Endothelial cell of umbilical vein (primary cell): ENCODE measurements around the gene PKN2. TPM values are rescaled to one million over a fixed set of nuclear protein-coding genes. Genes with fewer than 3 reads are reported as not detected.
A peak's percentile ranks its signal among the peaks of the same experiment; 100 is the strongest.

Source experiments
- BruUV-seq: library from RNA; stranded (reverse); fragments of 400-500 nt; replicated peaks from 2 replicates; lab custom pipeline; 2021; lab: Mats Ljungman, UMichigan
- CTCF ChIA-PET: fragments of 300-600, 350-600 bp; sonication (Branson Sonifier 250); formaldehyde crosslinking; loops from one replicate; lab custom pipeline; 2021; ENCODE audit warnings: antibody characterized with exemption, inconsistent platforms; lab: Charles Lee
- POLR2A ChIA-PET: fragments of 300-600, 350-600 bp; sonication (Branson Sonifier 250); formaldehyde crosslinking; loops from one replicate; lab custom pipeline; 2021; ENCODE audit warnings: antibody characterized with exemption, inconsistent platforms; lab: Charles Lee
- DNase-seq: peaks from one replicate; pipeline ENCODE4 v3.0.0-alpha.2; 2011; ENCODE audit warnings: low read depth, low spot score
- FAIRE-seq: peaks from 2 replicates; lab custom pipeline; 2011; peaks lifted over from hg19 to GRCh38; lab: Jason Lieb, UNC
- H2AFZ ChIP-seq: 2 replicates; pipeline ENCODE4 v1.6.0; 2012; ENCODE audit warnings: low read depth, low read length, control low read depth, inconsistent platforms
- H3K27ac ChIP-seq: 2 replicates; pipeline ENCODE4 v1.5.1; 2011; ENCODE audit warnings: low read depth, mild to moderate bottlenecking, control low read depth, low read length, moderate library complexity; ENCODE audit not compliant: insufficient read depth
- H3K27me3 ChIP-seq, 2 experiments: 2 replicates each; pipeline versions ENCODE4 v1.6.0 to v1.6.1; 2011; ENCODE audit warnings: low read length in 2 of 2, mixed read lengths in 1 of 2; ENCODE audit not compliant: control insufficient read depth in 2 of 2, insufficient read depth in 2 of 2
- H3K36me3 ChIP-seq, 2 experiments: 2 replicates in 1 of 2; 3 replicates in 1 of 2; pipeline ENCODE4 v1.5.1; 2011; ENCODE audit warnings: low read length in 2 of 2, mild to moderate bottlenecking in 1 of 2, moderate library complexity in 1 of 2; ENCODE audit not compliant: control insufficient read depth in 2 of 2, insufficient read depth in 2 of 2; ENCODE audit errors: extremely low read depth in 1 of 2
- H3K4me1 ChIP-seq: 3 replicates; pipeline ENCODE4 v1.5.1; 2011; ENCODE audit warnings: mild to moderate bottlenecking, low read length; ENCODE audit not compliant: control insufficient read depth, insufficient read depth; ENCODE audit errors: extremely low read depth
- H3K4me2 ChIP-seq: 2 replicates; pipeline ENCODE4 v1.6.1; 2011; ENCODE audit warnings: low read length, control low read depth, mixed read lengths; ENCODE audit not compliant: insufficient read depth
- H3K4me3 ChIP-seq, 3 experiments: fragments of 200-600 bp in 1 of 3; sonication (generic), shearing (Covaris generic) in 1 of 3; replicated peaks in 1 of 3; 2 replicates each; pipeline ENCODE4 v1.5.1; 2011 to 2016; ENCODE audit warnings: control low read depth in 3 of 3, low read length in 3 of 3, mild to moderate bottlenecking in 2 of 3, inconsistent platforms in 1 of 3, low read depth in 1 of 3, moderate library complexity in 1 of 3; ENCODE audit not compliant: insufficient read depth in 1 of 3
- H3K79me2 ChIP-seq: 2 replicates; pipeline ENCODE4 v1.6.0; 2012; ENCODE audit warnings: low read length, inconsistent platforms; ENCODE audit not compliant: control insufficient read depth, insufficient read depth
- H3K9ac ChIP-seq: replicated peaks from 2 replicates; pipeline ENCODE3; 2011; ENCODE audit warnings: low read length, control low read depth; ENCODE audit not compliant: insufficient read depth; ENCODE audit errors: extremely low read depth
- H3K9me1 ChIP-seq: replicated peaks from 3 replicates; pipeline ENCODE4 v1.6.0; 2011; ENCODE audit warnings: mild to moderate bottlenecking, low read length; ENCODE audit not compliant: control insufficient read depth, insufficient read depth; ENCODE audit errors: extremely low read depth
- H3K9me3 ChIP-seq: replicated peaks from 2 replicates; pipeline ENCODE4 v1.5.1; 2012; ENCODE audit warnings: low read length, inconsistent platforms; ENCODE audit not compliant: control insufficient read depth, insufficient read depth
- H4K20me1 ChIP-seq: replicated peaks from 2 replicates; pipeline ENCODE3; 2011; ENCODE audit warnings: mild to moderate bottlenecking, low read length; ENCODE audit not compliant: control insufficient read depth, insufficient read depth; ENCODE audit errors: extremely low read depth
- CTCF ChIP-seq, 2 donors: IDR thresholded peaks; 1 replicate in 1 of 2; 2 replicates in 1 of 2; pipeline ENCODE4 v1.5.1; 2011; ENCODE audit warnings: low read length in 2 of 2, mild to moderate bottlenecking in 2 of 2, moderate library complexity in 2 of 2, control low read depth in 1 of 2, inconsistent platforms in 1 of 2, low read depth in 1 of 2; ENCODE audit not compliant: insufficient read depth in 1 of 2; ENCODE audit errors: extremely low read depth in 1 of 2
- EZH2 ChIP-seq: IDR thresholded peaks from 2 replicates; pipeline ENCODE4 v1.6.1; 2012; ENCODE audit warnings: borderline replicate concordance, low read depth, mild to moderate bottlenecking, moderate library complexity, low read length, inconsistent platforms; ENCODE audit not compliant: severe bottlenecking
- FOS ChIP-seq: IDR thresholded peaks from 2 replicates; pipeline ENCODE4 v1.6.1; 2011; ENCODE audit warnings: mild to moderate bottlenecking, low read length, moderate library complexity, borderline replicate concordance; ENCODE audit not compliant: insufficient read depth
- JUN ChIP-seq: IDR thresholded peaks from 2 replicates; pipeline ENCODE4 v1.6.1; 2011; ENCODE audit warnings: borderline replicate concordance, low read depth; ENCODE audit not compliant: insufficient read length, insufficient read depth
- MAX ChIP-seq: IDR thresholded peaks from 2 replicates; pipeline ENCODE4 v1.6.1; 2011; ENCODE audit not compliant: insufficient read depth, insufficient read length
- MYC ChIP-seq: IDR thresholded peaks from one replicate; pipeline ENCODE4 v1.6.1; 2011; ENCODE audit warnings: mild to moderate bottlenecking, low read depth, low read length
- POLR2A ChIP-seq: IDR thresholded peaks from 2 replicates; pipeline ENCODE4 v1.6.1; 2012; ENCODE audit warnings: low read depth, mild to moderate bottlenecking, control low read depth, low read length
- POLR2AphosphoS5 ChIP-seq: IDR thresholded peaks from 2 replicates; pipeline ENCODE4 v1.6.1; 2012; ENCODE audit warnings: low read depth, mild to moderate bottlenecking, control low read depth, low read length, moderate library complexity; ENCODE audit not compliant: insufficient read depth
- dilution Hi-C: fragments of 300-500 bp; cut with MboI; formaldehyde crosslinking; loops from one replicate; pipeline ENCODE4 v1.15.0; 2019; ENCODE audit warnings: low sequenced_read_pairs; ENCODE audit not compliant: extremely low pct_ligation_motif_present
- intact Hi-C: fragments of 100-400 bp; cut with micrococcal nuclease; formaldehyde crosslinking; loops from one replicate; pipeline ENCODE4 v1.10.0; 2022
- polyA plus RNA-seq, 4 experiments: library from polyadenylated mRNA; depleted of rRNA in 3 of 4; stranded (reverse) in 3 of 4; unstranded in 1 of 4; fragments of >200 nt; gene quantifications; 2 replicates each; pipeline versions ENCODE4 v1.2.1 to v1.2.3, GENCODE V29; 2011 to 2012; ENCODE audit warnings: missing spikeins in 1 of 4
- total RNA-seq: library from RNA; stranded (reverse); gene quantifications from 2 replicates; pipeline ENCODE4 v1.2.3, GENCODE V29; 2021

The PKN2 gene
- total and polyA plus RNA-seq, 2 donors (not counting 3 experiments of a cell fraction or from before 2014, with no cell fraction given), result 11.5 to 47.3 TPM

- H4K20me1 ChIP-seq, result no peaks in the 10 kb centered on the region
- peaks cover 62% of the 10 kb centered on the region for H3K79me2 ChIP-seq
- dilution Hi-C loops (no loop called here), intact Hi-C loops (loop anchor here (1.0 to 5.0 kb wide), 2 partner anchors 141 to 201 kb away; no protein-coding TSS in a partner anchor)
- no peak overlapping the region for H3K4me3 ChIP-seq
- no peaks in the 10 kb centered on the region for H3K36me3 ChIP-seq
- no peak overlapping the region for H3K27ac ChIP-seq
- no TSS peak for BruUV-seq
- no peak overlapping the region for H2AFZ ChIP-seq
- H3K27me3 ChIP-seq, result no peaks in the 10 kb centered on the region
- no peak overlapping the region for H3K9ac ChIP-seq
- FAIRE-seq, result peak; percentile 91
- ChIA-PET CTCF (interaction anchor here (1.0 to 2.3 kb wide), 7 partner anchors 31 to 237 kb away, joined by 3 to 16 read pairs (median 4); partner anchors contain the start of gene PKN2), POLR2A (no interaction called here)
- no peaks in the 10 kb centered on the region for H3K9me3 ChIP-seq
- no peak overlapping the region for H3K4me2 ChIP-seq
- TF ChIP-seq POLR2AphosphoS5, result no peak
- peak; percentile 56 to 69 for TF ChIP-seq CTCF (IDR thresholded peaks at IDR 0.05; ENCODE audit: extremely low read depth in 1 of 2, insufficient read depth in 1 of 2, low read depth in 1 of 2, low read length in 2 of 2)
- TF ChIP-seq EZH2, result no peak
- no peak for TF ChIP-seq FOS
- no peak for TF ChIP-seq MAX
- TF ChIP-seq MYC, result no peak
- no peak for TF ChIP-seq JUN
- TF ChIP-seq POLR2A, result no peak
- peaks cover 5% of the 10 kb centered on the region for H3K4me1 ChIP-seq
- peaks cover 2% of the 10 kb centered on the region for H3K9me1 ChIP-seq
- DNase-seq, result peak; percentile 31
These were observed 52.7 kb downstream of the PKN2 start for GRCh38 chr1:88736633-88737248.
